ENCODE measurements around the gene UBA52. TPM values are rescaled to one million over a fixed set of nuclear protein-coding genes. Genes with fewer than 3 reads are reported as not detected.
A peak's percentile ranks its signal among the peaks of the same experiment; 100 is the strongest.

Gene UBA52
- total and polyA plus RNA-seq, 2 of the 13 experiments (the other 11 are each of a cell fraction or from before 2014, with no cell fraction given): 959 to 1,782 TPM

- TF ChIP-seq PAXIP1 (CRISPR knock-in tag; conservative IDR thresholded peaks at IDR 0.05) (peak; percentile 53; the same call in 1 of the 2 replicates), ZNF44 (CRISPR knock-in tag; IDR thresholded peaks at IDR 0.05) (peak; percentile 4; the same call in 1 of the 2 replicates), ZNF10 (CRISPR knock-in tag; IDR thresholded peaks at IDR 0.05; ENCODE audit: borderline replicate concordance, low read depth) (no peak), NFKBIZ (CRISPR knock-in tag; IDR thresholded peaks at IDR 0.05) (no peak; the same call in 1 of the 2 replicates), ZNF414 (CRISPR knock-in tag; IDR thresholded peaks at IDR 0.05) (0 out of 2 replicates have a peak, but pooled peaks have one; percentile 17), FIP1L1 (IDR thresholded peaks at IDR 0.05; ENCODE audit: borderline replicate concordance, insufficient read depth, low read depth, low read length) (0 out of 2 replicates have a peak, but pooled peaks have one; percentile 56), GATAD1 (CRISPR knock-in tag; IDR thresholded peaks at IDR 0.05) (peak; percentile 85), DNMT3B (CRISPR knock-in tag; conservative IDR thresholded peaks at IDR 0.05) (no peak), GFI1 (CRISPR knock-in tag; IDR thresholded peaks at IDR 0.05; ENCODE audit: borderline replicate concordance) (peak; percentile 63; the same call in 1 of the 2 replicates), TFAP4 (IDR thresholded peaks at IDR 0.05; ENCODE audit: borderline replicate concordance, low read depth) (peak; percentile 63; the same call in 1 of the 2 replicates), SYNCRIP (IDR thresholded peaks at IDR 0.05; ENCODE audit: insufficient read depth, low read depth, low read length) (no peak), NCOA5 (CRISPR knock-in tag; IDR thresholded peaks at IDR 0.05) (no peak), RXRB (CRISPR knock-in tag; IDR thresholded peaks at IDR 0.05; ENCODE audit: borderline replicate concordance) (peak; percentile 73), HOXA3 (CRISPR knock-in tag; IDR thresholded peaks at IDR 0.05) (peak; percentile 88), ZNF564 (CRISPR knock-in tag; IDR thresholded peaks at IDR 0.05) (0 out of 2 replicates have a peak, but pooled peaks have one; percentile 27), ZMAT5 (CRISPR knock-in tag; IDR thresholded peaks at IDR 0.05; ENCODE audit: borderline replicate concordance, low read depth) (no peak), RNF219 (CRISPR knock-in tag; IDR thresholded peaks at IDR 0.05) (no peak), ZNF644 (CRISPR knock-in tag; IDR thresholded peaks at IDR 0.05; ENCODE audit: low read depth) (no peak), ZNF335 (CRISPR knock-in tag; IDR thresholded peaks at IDR 0.05) (peak; percentile 25; the same call in 1 of the 2 replicates), ZNF225 (CRISPR knock-in tag; IDR thresholded peaks at IDR 0.05) (no peak), ZEB1 (IDR thresholded peaks at IDR 0.05; ENCODE audit: insufficient replicate concordance, low read depth) (peak; percentile 24), GTF2F1 (IDR thresholded peaks at IDR 0.05; ENCODE audit: low read length) (no peak)
Measured at GRCh38 chr19:18588611-18589379, 17.1 kb downstream of the UBA52 start, which contains the start of gene REX1BD (continued).
